ENCODE results near the gene USP17L28.
"Not testable (repeated sequence)": the region's sequence is repeated elsewhere in the genome, so short reads cannot be mapped to it uniquely, and the experiment has no call there.

- TF ChIP-seq CTCF, POLR2A (IDR thresholded peaks at IDR 0.05): not testable (repeated sequence)
These were observed 24.5 kb upstream of the USP17L28 start for GRCh38 chr4:9324191-9324590.
